Measurements from ENCODE around the gene PIM1. TPM values are rescaled to one million over a fixed set of nuclear protein-coding genes. Genes with fewer than 3 reads are reported as not detected.
A peak's percentile ranks its signal among the peaks of the same experiment; 100 is the strongest.
"Not testable (repeated sequence)": the region's sequence is repeated elsewhere in the genome, so short reads cannot be mapped to it uniquely, and the experiment has no call there.

PIM1 gene
- total RNA-seq, 1 donor = 8.7 TPM

DNA sequence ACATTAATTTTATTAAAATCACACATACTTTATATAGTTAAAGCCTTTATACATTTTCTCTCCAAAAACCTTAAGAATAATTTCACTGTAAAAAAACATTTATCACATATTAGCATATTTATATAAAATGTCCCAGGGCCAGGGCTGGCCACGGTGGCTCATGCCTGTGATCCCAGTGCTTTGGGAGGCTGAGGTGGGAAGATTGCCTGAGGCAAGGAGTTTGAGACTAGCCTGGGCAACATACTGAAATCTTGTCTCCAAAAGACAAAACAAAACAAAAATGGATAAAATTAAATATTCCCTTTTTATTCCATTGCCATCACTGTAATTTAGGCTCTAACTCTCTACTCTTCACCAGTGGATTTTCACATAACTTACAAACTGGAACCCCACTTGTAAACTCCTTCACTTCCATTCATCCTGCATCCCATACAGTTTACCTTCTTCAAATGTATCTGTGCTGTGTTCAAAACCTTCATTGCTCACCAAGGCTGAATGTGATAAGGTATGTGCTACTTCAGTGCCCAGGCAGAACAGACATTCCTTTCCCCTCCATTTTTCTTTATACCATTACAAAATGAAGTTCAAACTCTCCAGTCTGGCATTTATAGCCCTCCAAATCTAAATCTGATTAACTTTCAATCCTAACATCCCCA is 42.9 kb upstream of the PIM1 start:
- no peak overlapping the region for H3K4me3 ChIP-seq (ENCODE audit: low read depth, low read length)
- no peak for DNase-seq (ENCODE audit: low read depth)
- TF ChIP-seq, protein P1, sequence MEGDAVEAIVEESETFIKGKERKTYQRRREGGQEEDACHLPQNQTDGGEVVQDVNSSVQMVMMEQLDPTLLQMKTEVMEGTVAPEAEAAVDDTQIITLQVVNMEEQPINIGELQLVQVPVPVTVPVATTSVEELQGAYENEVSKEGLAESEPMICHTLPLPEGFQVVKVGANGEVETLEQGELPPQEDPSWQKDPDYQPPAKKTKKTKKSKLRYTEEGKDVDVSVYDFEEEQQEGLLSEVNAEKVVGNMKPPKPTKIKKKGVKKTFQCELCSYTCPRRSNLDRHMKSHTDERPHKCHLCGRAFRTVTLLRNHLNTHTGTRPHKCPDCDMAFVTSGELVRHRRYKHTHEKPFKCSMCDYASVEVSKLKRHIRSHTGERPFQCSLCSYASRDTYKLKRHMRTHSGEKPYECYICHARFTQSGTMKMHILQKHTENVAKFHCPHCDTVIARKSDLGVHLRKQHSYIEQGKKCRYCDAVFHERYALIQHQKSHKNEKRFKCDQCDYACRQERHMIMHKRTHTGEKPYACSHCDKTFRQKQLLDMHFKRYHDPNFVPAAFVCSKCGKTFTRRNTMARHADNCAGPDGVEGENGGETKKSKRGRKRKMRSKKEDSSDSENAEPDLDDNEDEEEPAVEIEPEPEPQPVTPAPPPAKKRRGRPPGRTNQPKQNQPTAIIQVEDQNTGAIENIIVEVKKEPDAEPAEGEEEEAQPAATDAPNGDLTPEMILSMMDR (IDR thresholded peaks at IDR 0.05; ENCODE audit: insufficient read depth, low read length) = no peak

DNA sequence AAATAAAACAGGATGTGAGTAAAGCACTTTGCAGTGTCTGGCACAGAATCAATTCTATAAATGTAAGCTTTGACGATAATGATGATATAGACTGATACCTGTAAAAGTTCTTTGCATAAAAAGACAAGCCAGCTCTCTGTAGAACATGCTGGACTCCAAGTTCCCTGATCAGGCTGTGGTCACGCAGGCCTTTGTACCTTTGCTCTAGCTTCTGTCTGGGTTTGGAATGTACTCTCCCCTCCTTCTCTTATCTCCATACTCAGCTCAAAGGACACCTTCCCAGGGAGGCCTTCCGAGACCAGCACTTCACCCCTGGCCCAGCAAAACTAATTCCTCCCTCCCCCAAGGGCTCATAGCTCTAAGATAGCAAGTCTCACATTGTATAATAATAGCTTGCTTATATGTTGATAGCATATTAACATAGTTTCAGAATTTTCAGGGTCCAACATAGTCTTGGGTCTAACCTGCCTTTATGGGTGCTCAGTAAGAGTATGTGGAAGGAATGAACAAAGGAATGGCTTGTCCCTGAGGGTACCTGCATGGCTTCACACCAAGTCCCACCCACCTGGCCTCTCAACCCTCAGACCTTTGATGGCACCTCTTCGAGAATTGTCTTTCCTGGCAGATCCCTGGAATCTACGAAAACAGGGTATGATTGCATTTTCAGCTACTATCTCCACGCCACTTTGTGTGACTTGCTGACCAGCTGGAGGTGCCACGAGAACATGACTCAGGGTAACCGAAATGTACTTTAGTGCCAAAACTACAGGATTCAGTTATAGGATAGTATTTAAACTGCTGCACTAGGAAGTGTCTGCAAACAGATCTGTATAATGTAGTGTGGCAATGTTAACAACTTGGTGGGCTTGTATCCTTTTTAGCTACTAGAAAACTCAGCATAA is 41.7 kb upstream of the PIM1 start:
- H3K4me3 ChIP-seq (ENCODE audit: low read depth, low read length) = no peak overlapping the region
- peak; percentile 84 for DNase-seq (ENCODE audit: low read depth)
- TF ChIP-seq, protein P1 (IDR thresholded peaks at IDR 0.05; ENCODE audit: insufficient read depth, low read length) = no peak

DNA sequence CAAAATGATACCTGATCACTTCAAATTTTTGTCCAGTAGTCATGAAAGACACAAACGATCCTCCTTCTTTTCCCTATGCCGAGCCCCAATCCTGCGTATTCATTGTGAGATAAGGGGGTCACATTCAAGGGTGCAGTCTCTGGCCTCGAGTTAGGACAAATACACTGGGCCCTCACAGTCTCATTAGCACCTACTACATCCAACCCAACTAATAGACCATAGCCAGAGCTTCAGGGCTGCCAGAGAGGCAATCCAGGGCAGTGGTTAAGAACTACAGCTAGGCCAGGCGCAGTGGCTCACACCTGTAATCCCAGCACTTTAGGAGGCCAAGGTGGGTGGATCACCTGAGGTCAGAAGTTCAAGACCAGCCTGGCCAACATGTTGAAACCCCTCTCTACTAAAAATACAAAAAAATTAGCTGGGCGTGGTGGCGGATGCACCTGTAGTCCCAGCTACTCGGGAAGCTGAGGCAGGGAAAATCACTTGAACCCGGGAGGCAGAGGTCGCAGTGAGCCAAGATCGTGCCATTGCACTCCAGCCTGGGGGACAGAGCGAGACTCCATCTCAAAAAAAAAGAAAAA is 41.0 kb upstream of the PIM1 start:
- DNase-seq (ENCODE audit: low read depth); H3K4me3 ChIP-seq (ENCODE audit: low read depth, low read length): not testable (repeated sequence)

DNA sequence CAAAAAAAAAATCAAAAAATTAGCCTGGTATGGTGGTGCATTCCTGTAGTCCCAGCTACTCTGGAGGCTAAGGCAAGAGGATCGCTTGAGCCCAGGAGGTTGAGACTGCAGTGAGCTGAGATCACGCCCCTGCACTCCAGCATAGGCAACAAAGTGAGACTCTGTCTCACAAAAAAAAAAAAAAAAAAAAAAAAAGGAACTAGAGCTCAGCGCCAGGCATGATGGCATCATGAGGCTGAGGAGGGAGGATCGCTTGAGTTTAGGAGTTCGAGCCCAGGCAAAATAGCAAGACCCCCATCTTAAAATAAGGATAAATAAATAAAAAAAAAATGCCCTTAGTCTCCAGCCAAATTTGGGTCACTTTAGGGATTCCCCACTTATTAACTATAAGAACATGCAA is 40.4 kb upstream of the PIM1 start:
- TF ChIP-seq, protein P1 (IDR thresholded peaks at IDR 0.05; ENCODE audit: insufficient read depth, low read length) = no peak
- DNase-seq (ENCODE audit: low read depth) = no peak
- no peak overlapping the region for H3K4me3 ChIP-seq (ENCODE audit: low read depth, low read length)

DNA sequence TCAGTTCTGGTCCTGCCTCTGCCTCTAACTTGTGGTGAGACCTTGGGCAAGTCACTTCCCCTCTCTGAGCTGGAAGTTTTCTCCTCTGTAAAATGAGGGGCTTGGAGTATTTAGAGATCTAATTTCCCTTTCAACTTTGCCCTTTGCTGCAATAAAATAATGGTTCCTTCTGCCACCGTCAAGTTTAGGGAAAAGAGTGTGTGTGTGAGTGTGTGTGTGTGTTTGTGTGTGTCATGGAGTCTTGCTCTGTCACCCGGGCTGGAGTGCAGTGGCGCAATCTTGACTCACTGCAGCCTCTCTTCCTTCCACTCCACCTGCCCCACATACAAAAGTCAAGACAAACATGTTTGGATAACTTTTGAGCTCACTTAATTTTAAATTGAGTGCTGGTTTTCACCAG is 39.2 kb upstream of the PIM1 start:
- TF ChIP-seq, protein P1 (IDR thresholded peaks at IDR 0.05; ENCODE audit: insufficient read depth, low read length) = no peak
- H3K4me3 ChIP-seq (ENCODE audit: low read depth, low read length) = no peak overlapping the region
- DNase-seq (ENCODE audit: low read depth) = no peak

DNA sequence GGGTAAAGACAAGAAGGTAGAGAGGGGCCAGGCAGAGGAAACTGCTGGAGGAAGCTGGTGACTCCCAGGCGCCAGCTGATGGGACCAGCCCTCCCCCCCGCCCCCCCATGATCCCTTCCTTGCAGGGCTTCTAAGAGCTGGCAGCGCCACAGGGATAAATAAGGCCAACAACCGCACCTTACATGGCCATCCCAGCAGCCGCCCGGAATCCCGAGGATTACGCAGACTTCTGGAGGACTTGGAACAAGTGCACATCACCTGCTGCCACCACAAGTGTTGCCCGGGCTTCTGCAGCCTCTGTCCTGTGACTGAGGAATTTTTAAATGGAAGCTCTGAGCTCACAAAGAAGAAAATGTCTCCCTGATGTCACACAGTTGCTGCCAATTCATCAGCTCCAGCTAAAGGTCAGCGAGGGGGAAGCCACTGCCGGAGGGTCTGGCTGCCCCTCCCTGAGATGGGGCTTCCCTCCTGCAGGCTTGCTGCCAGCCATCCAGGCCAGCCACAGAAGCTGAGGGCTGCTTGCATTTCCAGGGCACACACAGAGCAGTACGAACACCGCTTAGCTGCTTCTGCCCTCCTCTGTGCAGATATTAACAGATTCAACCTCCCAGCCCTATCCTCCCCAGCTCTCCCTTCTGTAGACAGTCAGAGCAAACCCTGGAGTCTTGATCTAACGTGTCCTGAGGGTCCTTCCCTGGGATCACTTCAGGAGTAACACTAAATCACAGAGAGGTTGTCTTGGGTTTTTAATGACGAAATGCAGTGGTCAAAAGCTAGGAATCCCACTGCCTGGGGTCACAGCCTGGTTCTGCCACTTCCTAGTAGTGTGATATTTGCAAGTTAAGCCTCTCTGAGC is 38.6 kb upstream of the PIM1 start:
- TF ChIP-seq, protein P1 (IDR thresholded peaks at IDR 0.05; ENCODE audit: insufficient read depth, low read length) = no peak
- H3K4me3 ChIP-seq (ENCODE audit: low read depth, low read length) = no peak overlapping the region

More for the DNA sequence above, 38.6 kb upstream of the PIM1 start:
- peak; percentile 34 for DNase-seq (ENCODE audit: low read depth)

Measured in fibroblast of the aortic adventitia (primary cell).